Keratinocyte (primary cell): ENCODE measurements around the gene COLGALT1.

Experiments
- CTCF ChIP-seq, 3 experiments: IDR thresholded peaks in 1 of 3; conservative IDR thresholded peaks in 1 of 3; optimal IDR thresholded peaks in 1 of 3; 2 replicates in 2 of 3; 3 replicates in 1 of 3; pipeline versions ENCODE3 to v1.5.1; 2011; ENCODE audit warnings: low read length in 3 of 3, mild to moderate bottlenecking in 3 of 3, moderate library complexity in 2 of 3, control low read depth in 1 of 3, inconsistent platforms in 1 of 3; ENCODE audit not compliant: insufficient read depth in 2 of 3; ENCODE audit errors: extremely low read depth in 1 of 3
- EZH2 ChIP-seq: IDR thresholded peaks from one replicate; pipeline ENCODE4 v1.6.1; 2012; ENCODE audit warnings: inconsistent platforms, mild to moderate bottlenecking, low read length, moderate library complexity

GRCh38 chr19:17579661-17580244, 24.3 kb downstream of the COLGALT1 start:
- TF ChIP-seq CTCF (optimal IDR thresholded peaks at IDR 0.05 in 1 of 3, IDR thresholded peaks at IDR 0.05 in 1 of 3, conservative IDR thresholded peaks at IDR 0.05 in 1 of 3; ENCODE audit: extremely low read depth in 1 of 3, insufficient read depth in 2 of 3, low read length in 3 of 3) = no peak
- no peak for TF ChIP-seq EZH2
